A549 (cell line): ENCODE data around the gene MRPL55. TPM values are rescaled to one million over a fixed set of nuclear protein-coding genes. Genes with fewer than 3 reads are reported as not detected.

Experiments used
- ATAC-seq, 2 experiments: fragments of 200-7000 bp in 1 of 2; fragments of >200 bp in 1 of 2; cut with Nextera tagmentation in 1 of 2; cut with Tn5 transposase in 1 of 2; 3 replicates each; pipeline versions ENCODE4 v1.8.0 to v1.9.1; 2018 to 2020; ENCODE audit warnings: mild to moderate bottlenecking in 1 of 2, moderate library complexity in 1 of 2
- CTCF ChIA-PET: fragments of 300-600 bp; sonication (Branson Sonifier 250); formaldehyde crosslinking; extraction: SDS; loops from one replicate; lab custom pipeline; 2021; ENCODE audit warnings: antibody characterized with exemption, inconsistent platforms; lab: Yijun Ruan, JAX
- POLR2A ChIA-PET: fragments of 350-600 bp; formaldehyde crosslinking; extraction: SDS; loops from one replicate; lab custom pipeline; 2021; ENCODE audit warnings: antibody characterized with exemption, inconsistent platforms; lab: Yijun Ruan, JAX
- DNase-seq, 2 experiments: peaks; one replicate each; pipeline versions ENCODE4 v3.0.0 to v3.0.0-alpha.2; 2011 to 2016; ENCODE audit warnings: low read depth in 1 of 2, low spot score in 1 of 2
- FAIRE-seq: peaks from 2 replicates; lab custom pipeline; 2011; peaks lifted over from hg19 to GRCh38; lab: Jason Lieb, UNC
- H3K27ac ChIP-seq, 2 experiments: fragments of >200 bp; sonication (Bioruptor Twin); formaldehyde crosslinking; 3 replicates each; pipeline ENCODE4 v1.5.1; 2016 to 2017
- H3K4me1 ChIP-seq: fragments of >200 bp; sonication (Bioruptor Twin); formaldehyde crosslinking; 3 replicates; pipeline ENCODE4 v1.6.1; 2016
- H3K4me2 ChIP-seq: fragments of >200 bp; sonication (Bioruptor Twin); formaldehyde crosslinking; 3 replicates; pipeline ENCODE4 v1.6.1; 2016
- H3K4me3 ChIP-seq: fragments of >200 bp; sonication (Bioruptor Twin); formaldehyde crosslinking; 3 replicates; pipeline ENCODE4 v1.5.1; 2016
- H3K9me3 ChIP-seq: fragments of >200 bp; sonication (Bioruptor Twin); formaldehyde crosslinking; 3 replicates; pipeline ENCODE4 v1.6.1; 2016
- ATOH8 ChIP-seq: fragments of 250-450 bp; sonication (Bioruptor Pico); IDR thresholded peaks from 2 replicates; pipeline ENCODE4 v1.5.0; 2020; ENCODE audit warnings: low read depth, mild to moderate bottlenecking, moderate library complexity
- ELK1 ChIP-seq: fragments of 150-350 bp; IDR thresholded peaks from 2 replicates; pipeline ENCODE4 v1.6.1; 2014; ENCODE audit warnings: low read depth, mild to moderate bottlenecking, low read length
- HDAC2 ChIP-seq: fragments of 200-600 bp; sonication (generic); IDR thresholded peaks from 2 replicates; pipeline ENCODE4 v1.6.1; 2016
- HOXB13 ChIP-seq: fragments of 250-450 bp; sonication (Bioruptor Pico); IDR thresholded peaks from 2 replicates; pipeline ENCODE4 v1.5.0; 2020; ENCODE audit warnings: low read depth, mild to moderate bottlenecking, moderate library complexity
- HOXB5 ChIP-seq: fragments of 250-450 bp; sonication (Bioruptor Pico); IDR thresholded peaks from 2 replicates; pipeline ENCODE4 v1.5.0; 2020; ENCODE audit warnings: mild to moderate bottlenecking, moderate library complexity
- JUNB ChIP-seq: fragments of >200 bp; sonication (Bioruptor Twin); formaldehyde crosslinking; IDR thresholded peaks from 2 replicates; pipeline ENCODE4 v1.6.1; 2016
- KDM1A ChIP-seq: fragments of 200-600 bp; sonication (generic); IDR thresholded peaks from 2 replicates; pipeline ENCODE4 v1.6.1; 2016; ENCODE audit warnings: low read depth, mild to moderate bottlenecking
- MYC ChIP-seq: IDR thresholded peaks from 2 replicates; pipeline ENCODE4 v1.6.1; 2012; ENCODE audit warnings: mild to moderate bottlenecking, inconsistent platforms, low read length, improper control_type of control experiment, borderline replicate concordance
- NPAS2 ChIP-seq: fragments of 250-450 bp; sonication (Bioruptor Pico); IDR thresholded peaks from 2 replicates; pipeline ENCODE4 v1.8.0; 2022; ENCODE audit warnings: mild to moderate bottlenecking, moderate library complexity, borderline replicate concordance
- POLR2AphosphoS2 ChIP-seq: conservative IDR thresholded peaks from 2 replicates; pipeline ENCODE4 v1.6.1; 2012; ENCODE audit warnings: low read length, improper control_type of control experiment, inconsistent platforms
- RAD21 ChIP-seq, 2 experiments: fragments of >200 bp in 1 of 2; sonication (Bioruptor Twin) in 1 of 2; formaldehyde crosslinking in 1 of 2; IDR thresholded peaks in 1 of 2; conservative IDR thresholded peaks in 1 of 2; 2 replicates in 1 of 2; 3 replicates in 1 of 2; pipeline ENCODE4 v1.6.1; 2012 to 2018; ENCODE audit warnings: inconsistent platforms in 1 of 2
- REST ChIP-seq: fragments of 200-600 bp; sonication (generic); IDR thresholded peaks from 2 replicates; pipeline ENCODE4 v1.6.1; 2016; ENCODE audit warnings: antibody characterized with exemption, mild to moderate bottlenecking, moderate library complexity
- TP53 ChIP-seq: fragments of 250-450 bp; sonication (Bioruptor Pico); IDR thresholded peaks from 2 replicates; pipeline ENCODE4 v1.5.0; 2021; ENCODE audit warnings: mild to moderate bottlenecking, moderate library complexity
- USF2 ChIP-seq: fragments of 450-650 bp; IDR thresholded peaks from 2 replicates; pipeline ENCODE4 v1.6.1; 2014; ENCODE audit warnings: antibody characterized with exemption
- ZC3H11A ChIP-seq: fragments of 450-650 bp; IDR thresholded peaks from 2 replicates; pipeline ENCODE4 v1.6.1; 2014; ENCODE audit warnings: antibody characterized with exemption, mild to moderate bottlenecking
- WGBS: methylation state at CpG from one replicate; pipeline ENCODE4 v1.1.6; 2017; ENCODE audit errors: missing lambda C conversion rate; 5-methylcytosine and 5-hydroxymethylcytosine counted together
- polyA plus RNA-seq, 4 experiments: library from polyadenylated mRNA; depleted of rRNA in 3 of 4; stranded (reverse); fragments of >200 nt; fragmentation: RNase III in 1 of 4; extraction: RNeasy Plus Mini Kit Qiagen cat#74134 plus additional on column Dnase treatment in 1 of 4; gene quantifications; 2 replicates in 3 of 4; 3 replicates in 1 of 4; pipeline ENCODE4 v1.2.3, GENCODE V29; 2011 to 2017

The MRPL55 gene
- polyA plus RNA-seq, 2 of the 4 experiments (the other 2 are of a cell fraction) = 54.2 to 80.0 TPM

- TF ChIP-seq HOXB13 (no peak), USF2 (no peak), NPAS2 (CRISPR knock-in tag) (no peak)
These were observed 44.8 kb downstream of the MRPL55 start (continued) for GRCh38 chr1:228064296-228064695.

GRCh38 chr1:228063251-228064191 lies 45.6 kb downstream of the MRPL55 start:
- no peak for TF ChIP-seq JUNB
- TF ChIP-seq KDM1A = no peak
- no peak for TF ChIP-seq USF2
- no peak for TF ChIP-seq HOXB5 (CRISPR knock-in tag)
- no peak for TF ChIP-seq RAD21 (conservative IDR thresholded peaks at IDR 0.05 in 1 of 2, IDR thresholded peaks at IDR 0.05 in 1 of 2)
- no peak for TF ChIP-seq POLR2AphosphoS2
- no peak for TF ChIP-seq REST
- no peak for TF ChIP-seq ATOH8 (CRISPR knock-in tag)
- TF ChIP-seq MYC = no peak
- TF ChIP-seq HDAC2 = no peak
- no peak for TF ChIP-seq TP53
- TF ChIP-seq ELK1 = no peak
- TF ChIP-seq ZC3H11A = no peak
- ChIA-PET CTCF (interaction anchor here (1.5 kb wide), 2 partner anchors 59 to 64 kb away, joined by 4 to 7 read pairs; no protein-coding TSS in a partner anchor), POLR2A (no interaction called here)
- Histone ChIP-seq H3K4me1 (peaks cover 12% of the 10 kb centered on the region; the same call in 2 of the 3 replicates), H3K4me3 (no peak overlapping the region), H3K4me2 (no peak overlapping the region), H3K27ac (no peak overlapping the region), H3K9me3 (no peaks in the 10 kb centered on the region)
- ATAC-seq (no peak), DNase-seq (no peak), FAIRE-seq (no peak)
- 72% methylated on average over 6 of the region's 15 CpGs for WGBS
